ENCODE measurements around the gene HIVEP3.

HIVEP3 gene

DNA sequence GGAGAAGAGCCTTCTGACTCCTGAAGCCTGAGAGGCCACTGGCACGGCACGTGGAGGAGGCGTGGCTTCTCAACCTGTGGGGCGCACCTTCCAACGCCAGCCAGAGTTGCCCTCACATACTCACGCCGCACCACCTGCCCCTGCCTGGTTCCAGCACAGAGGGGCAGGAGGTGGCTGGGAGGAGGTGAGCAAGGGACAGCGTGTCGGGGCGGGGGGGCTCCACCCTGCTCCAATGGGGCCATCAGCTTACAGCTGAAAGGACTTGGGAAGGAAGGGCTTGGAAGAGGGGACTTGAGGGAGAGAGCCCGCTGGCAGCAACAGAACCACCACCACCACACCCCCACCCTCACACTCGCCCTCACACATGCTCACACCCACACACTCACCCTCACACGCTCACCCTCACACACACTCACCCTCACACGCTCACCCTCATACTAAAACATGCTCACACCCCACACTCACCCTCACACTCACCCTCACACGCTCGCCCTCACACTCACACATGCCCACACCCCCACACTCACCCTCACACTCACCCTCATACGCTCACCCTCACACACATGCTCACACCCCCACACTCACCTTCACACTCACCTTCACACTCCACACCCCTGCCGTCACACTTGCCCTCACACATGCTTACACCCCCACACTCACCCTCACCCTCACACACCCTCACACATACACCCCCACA is 392.7 kb downstream of the HIVEP3 start:
- no peak for DNase-seq

DNA sequence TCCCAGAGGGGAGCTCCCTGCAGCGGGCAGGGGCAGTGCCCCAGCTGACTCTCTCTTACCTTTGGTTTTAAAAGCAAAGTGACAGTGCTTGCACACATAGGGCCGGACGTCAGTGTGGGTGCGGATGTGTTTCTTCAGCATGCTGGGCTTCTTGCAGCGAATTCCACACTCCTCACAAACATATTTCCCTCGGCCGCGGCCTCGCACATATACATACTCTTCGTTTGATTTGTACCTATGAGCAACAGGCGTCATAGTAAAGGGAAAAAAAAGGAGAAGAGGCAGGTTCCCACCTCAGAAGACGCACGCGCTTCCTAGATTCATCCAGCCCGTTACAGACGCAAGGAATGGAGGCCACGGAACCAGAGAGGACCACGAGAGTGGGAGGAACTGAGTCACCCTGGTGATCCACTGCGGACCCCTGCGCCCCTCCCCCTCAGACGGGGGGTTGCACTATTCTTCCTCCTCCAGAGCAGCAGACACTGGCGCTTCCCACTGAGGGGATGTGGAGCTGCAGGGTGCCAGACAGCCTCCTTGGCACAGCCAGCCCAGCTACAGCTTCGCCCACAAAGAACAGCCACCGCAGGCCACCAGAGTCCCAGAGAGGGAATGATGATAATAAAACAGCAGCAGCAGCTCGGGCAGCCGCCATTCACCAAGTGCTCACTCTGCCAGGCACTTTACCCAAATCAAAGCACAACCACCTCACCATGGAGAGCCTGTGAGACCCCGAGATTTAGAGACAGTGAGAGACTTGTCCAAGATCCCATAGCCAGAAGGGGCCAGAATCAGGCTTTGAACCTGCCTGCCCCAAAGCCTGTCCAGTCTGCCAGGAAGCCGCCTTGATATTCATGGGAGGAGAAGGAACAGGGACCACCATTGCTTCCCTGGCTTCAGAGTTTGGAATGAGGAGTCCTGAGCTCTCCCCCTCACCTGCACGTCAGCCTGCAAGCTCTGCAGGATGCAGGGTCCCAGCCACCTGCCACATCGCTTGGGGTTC is 393.7 kb downstream of the HIVEP3 start:
- DNase-seq, result no peak

- no peak for DNase-seq
Measured at GRCh38 chr1:41523949-41524675, 394.6 kb downstream of the HIVEP3 start.

DNA sequence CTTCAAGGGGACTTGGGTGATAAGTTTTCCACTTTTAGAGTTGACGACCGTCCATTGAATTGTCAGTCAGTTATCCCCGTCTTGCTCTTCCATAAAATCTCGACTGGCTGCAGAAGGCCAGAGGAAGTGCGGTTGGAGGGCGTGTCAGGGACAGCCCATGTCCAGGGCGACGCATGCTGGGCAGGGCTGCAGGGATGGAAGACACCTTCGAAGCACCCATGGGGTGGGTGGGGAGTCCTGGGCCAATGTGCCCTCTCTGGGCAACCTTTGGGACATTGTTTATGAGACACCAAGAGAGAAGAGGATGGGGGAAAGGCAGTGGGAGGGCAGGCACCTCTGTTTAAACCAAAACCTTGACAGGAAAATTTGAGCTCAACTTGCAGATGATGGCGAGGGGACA is 395.7 kb downstream of the HIVEP3 start:
- no peak for DNase-seq

- DNase-seq, result peak; percentile 42
Measured at GRCh38 chr1:41521766-41522165, 397.0 kb downstream of the HIVEP3 start.

GRCh38 chr1:41520951-41521752 is 397.6 kb downstream of the HIVEP3 start:
- no peak for DNase-seq

GRCh38 chr1:41519667-41520066 is 399.1 kb downstream of the HIVEP3 start:
- DNase-seq, result no peak

DNA sequence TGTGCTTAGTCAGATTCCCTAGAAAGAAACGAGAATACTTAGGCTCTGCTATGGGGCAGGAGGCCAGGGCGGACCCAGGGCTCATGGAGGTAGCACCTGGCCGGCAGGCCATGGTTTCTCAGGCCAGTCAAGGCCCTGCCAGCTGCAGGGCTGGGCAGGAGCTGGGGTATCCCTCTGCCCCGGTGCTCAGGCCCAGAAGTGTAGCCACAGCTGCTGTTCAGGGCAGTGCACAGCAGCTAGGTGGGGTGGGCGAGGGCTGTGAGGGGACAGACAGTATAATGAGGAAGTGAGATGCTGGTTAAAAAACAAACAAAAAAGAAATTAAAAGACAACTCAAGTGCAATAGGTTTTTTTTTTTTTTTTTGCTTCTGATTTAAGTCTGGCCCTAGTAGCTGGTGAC is 400.3 kb downstream of the HIVEP3 start:
- DNase-seq, result no peak

DNA sequence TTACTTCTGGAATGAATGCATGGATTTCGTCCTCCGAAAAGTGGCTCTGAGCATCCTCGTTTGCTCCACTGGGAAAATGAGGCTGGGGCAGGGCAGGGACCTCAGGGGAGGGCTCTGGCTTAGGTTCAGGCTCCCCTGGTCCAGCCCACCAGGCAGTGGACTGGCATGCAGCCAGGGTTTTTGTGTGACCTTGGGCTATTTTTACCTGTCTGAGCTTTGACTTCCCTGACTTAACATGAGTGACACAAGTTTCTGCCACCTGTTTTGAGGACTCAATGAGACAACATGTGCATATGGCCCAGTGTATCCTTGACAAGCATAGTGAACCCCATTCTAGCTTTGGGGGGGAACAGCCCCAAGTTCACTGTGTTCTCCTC is 401.7 kb downstream of the HIVEP3 start:
- no peak for DNase-seq

DNA sequence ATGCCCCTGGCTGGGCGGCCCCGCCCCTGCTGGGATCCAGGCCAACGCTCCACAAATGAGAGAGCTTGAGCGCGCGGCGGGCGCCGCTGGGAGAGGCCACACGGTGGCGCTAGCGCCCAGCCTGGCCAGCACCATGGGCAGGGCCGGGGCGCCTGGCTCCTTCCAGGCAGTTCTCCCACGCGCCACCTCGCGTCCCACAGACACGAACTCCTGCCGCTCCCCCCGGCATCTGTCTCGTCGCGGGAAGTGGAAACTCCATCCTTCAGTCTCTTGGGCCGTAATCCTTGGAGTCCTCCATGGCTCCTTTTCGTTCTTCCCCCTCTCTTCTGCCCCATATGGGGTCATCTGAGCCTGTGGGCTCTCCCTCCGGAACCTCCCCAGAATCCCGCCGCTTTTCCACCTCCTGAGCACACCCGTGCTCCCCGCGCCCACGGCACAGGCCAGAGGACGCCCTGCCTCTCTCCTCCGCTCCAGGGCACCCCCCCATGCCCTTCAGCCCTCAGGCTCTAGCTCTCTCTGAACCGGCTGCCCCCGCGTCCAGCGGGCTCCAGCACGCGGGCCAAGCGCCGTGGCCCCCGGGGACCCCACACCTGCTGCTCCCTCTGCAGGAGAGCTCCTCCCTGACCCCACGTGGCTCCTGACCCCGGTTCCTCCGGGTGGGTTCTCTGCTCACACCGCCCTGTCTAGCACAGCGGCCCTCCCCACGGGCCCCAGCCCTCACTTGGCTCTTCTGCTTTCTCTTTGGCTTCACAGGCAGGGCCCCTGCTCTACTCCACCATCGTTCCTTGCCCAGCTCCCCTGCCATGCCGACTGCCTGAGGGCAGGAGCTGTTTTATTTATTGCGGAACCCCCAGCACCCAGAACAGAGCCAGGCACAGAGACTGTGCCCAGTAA is 402.3 kb downstream of the HIVEP3 start:
- peak; percentile 86 for DNase-seq

- DNase-seq, result no peak
Measured at GRCh38 chr1:41515778-41516167, 402.9 kb downstream of the HIVEP3 start.

DNA sequence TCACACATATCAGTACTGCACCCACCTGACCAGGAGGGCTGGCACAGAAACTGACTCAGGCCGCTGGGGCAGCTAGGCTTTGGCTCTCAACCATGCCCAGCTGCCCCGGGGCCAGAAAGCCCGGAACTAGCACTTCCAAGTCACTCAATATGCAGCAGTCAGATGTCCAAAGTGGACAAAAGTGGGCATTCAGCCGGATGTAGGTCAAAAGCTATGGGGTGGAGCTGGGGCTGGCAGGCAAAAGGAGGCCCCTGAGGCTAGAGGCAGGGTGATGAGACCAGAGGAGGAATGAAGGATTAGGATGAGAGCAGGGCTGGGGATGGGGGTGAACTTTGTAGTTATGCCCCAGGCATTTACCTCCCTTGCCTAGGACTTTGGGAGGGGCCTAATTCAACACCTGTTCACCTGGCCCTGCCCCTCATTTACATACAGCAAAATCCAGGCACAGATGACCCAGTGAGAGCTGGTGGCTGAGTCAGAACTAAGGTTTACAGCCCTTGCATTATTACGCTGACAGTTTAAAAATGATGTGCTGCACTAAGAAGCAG is 403.5 kb downstream of the HIVEP3 start:
- no peak for DNase-seq

DNA sequence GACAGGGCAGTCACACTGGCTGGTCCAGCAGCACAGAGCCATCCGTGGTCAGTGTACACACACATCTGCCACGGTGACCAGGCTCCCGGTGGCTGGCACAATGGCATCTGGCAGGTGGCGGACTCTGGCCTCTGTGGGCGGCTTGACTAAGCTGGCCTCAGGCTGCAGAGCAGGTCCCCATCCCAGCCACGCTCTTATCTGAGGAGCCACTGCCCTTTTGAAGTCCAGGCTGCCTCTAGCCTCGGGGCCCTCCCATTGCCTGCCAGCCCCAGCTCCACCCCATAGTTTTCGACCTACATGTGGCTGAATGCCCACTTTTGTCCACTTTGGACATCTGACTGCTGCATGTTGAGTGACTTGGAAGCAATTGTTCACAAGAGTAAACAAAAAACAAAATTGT is 404.3 kb downstream of the HIVEP3 start:
- no peak for DNase-seq

DNA sequence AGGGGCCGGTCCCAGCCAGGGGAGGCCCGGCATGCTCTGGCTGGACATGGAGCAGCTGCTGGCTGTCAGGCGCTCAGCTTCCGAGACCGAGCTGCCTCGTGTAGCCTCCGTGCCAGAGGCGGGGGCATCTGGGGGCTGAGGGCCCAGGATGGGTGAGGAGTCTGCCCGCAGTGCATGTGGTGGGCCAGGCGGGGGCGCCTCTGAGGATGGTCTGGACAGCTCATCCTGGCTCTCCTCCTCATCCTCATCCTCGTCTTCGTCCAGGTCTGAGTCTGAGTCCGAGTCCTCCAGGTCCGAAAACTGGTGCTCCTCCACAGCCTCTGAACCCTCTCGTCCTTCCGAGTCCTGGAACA is 405.4 kb downstream of the HIVEP3 start:
- no peak for DNase-seq

- DNase-seq, result no peak
Measured at GRCh38 chr1:41512701-41513382, 405.9 kb downstream of the HIVEP3 start.

- DNase-seq, result no peak
Measured at GRCh38 chr1:41511239-41511540, 407.5 kb downstream of the HIVEP3 start.

- no peak for DNase-seq
Measured at GRCh38 chr1:41510531-41511238, 408.0 kb downstream of the HIVEP3 start.

DNA sequence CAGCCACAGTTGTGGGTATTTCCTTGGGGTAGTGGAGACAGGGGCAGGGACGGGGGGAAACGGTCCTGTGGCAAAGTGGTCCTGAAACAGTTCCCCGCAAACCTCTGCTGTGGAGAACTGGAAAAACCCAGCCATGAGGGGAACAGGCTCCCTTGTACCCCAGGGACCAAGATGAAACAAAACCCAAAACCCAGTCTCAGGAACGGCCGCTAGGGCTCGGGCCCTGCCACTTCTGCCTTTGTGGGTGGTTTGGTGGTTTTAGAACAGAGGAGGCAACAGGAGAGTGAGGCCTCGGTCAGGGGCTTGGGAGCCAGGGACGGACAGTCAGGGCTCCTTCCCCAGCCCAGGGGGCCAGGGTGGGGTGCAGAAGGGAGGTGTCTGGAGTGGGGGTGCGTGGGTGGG is 409.5 kb downstream of the HIVEP3 start:
- no peak for DNase-seq

GRCh38 chr1:41508290-41508689 is 410.4 kb downstream of the HIVEP3 start:
- DNase-seq, result no peak

- no peak for DNase-seq
Measured at GRCh38 chr1:41507836-41508235, 410.9 kb downstream of the HIVEP3 start.
